HepG2 (cell line): ENCODE data around the gene NEBL. TPM values are rescaled to one million over a fixed set of nuclear protein-coding genes. Genes with fewer than 3 reads are reported as not detected.

Source experiments
- ATAC-seq: fragments of 200-7000 bp; cut with Tn5 transposase; 3 replicates; pipeline ENCODE4 v1.9.1; 2020; ENCODE audit warnings: mild to moderate bottlenecking, moderate library complexity
- BruUV-seq: library from RNA; stranded (reverse); fragments of 400-500 nt; replicated peaks from 2 replicates; lab custom pipeline; 2021; lab: Mats Ljungman, UMichigan
- CTCF ChIA-PET: fragments of 300-600 bp; formaldehyde crosslinking; extraction: SDS; loops from one replicate; lab custom pipeline; 2021; ENCODE audit warnings: low total read pairs, inconsistent platforms, low intra/inter-chr PET ratio; lab: Yijun Ruan, JAX
- POLR2A ChIA-PET: fragments of 350-600 bp; sonication (Branson Sonifier 250); formaldehyde crosslinking; loops from one replicate; lab custom pipeline; 2020; ENCODE audit warnings: antibody characterized with exemption, inconsistent platforms; lab: Yijun Ruan, JAX
- DNase-seq: peaks from one replicate; pipeline ENCODE4 v3.0.0-alpha.2; 2015; ENCODE audit warnings: low spot score
- FAIRE-seq: peaks from 3 replicates; lab custom pipeline; 2011; peaks lifted over from hg19 to GRCh38; lab: Jason Lieb, UNC
- H2AFZ ChIP-seq: one replicate; pipeline ENCODE4 v1.6.1; 2011; ENCODE audit warnings: low read length, inconsistent platforms
- H3K27ac ChIP-seq: fragments of 300-600 bp; 3 replicates; pipeline ENCODE4 v1.8.0; 2011; ENCODE audit warnings: mixed run types, mild to moderate bottlenecking, mixed read lengths, low read length, inconsistent platforms; ENCODE audit not compliant: insufficient read depth; ENCODE audit errors: extremely low read length
- H3K27me3 ChIP-seq, 2 experiments: fragments of 200-600 bp in 1 of 2; 2 replicates in 1 of 2; 3 replicates in 1 of 2; pipeline versions ENCODE4 v1.6.0 to v1.8.0; 2011; ENCODE audit warnings: low read length in 2 of 2, mild to moderate bottlenecking in 2 of 2, moderate library complexity in 2 of 2, inconsistent platforms in 1 of 2; ENCODE audit not compliant: insufficient read depth in 2 of 2, control insufficient read depth in 1 of 2
- H3K36me3 ChIP-seq, 2 experiments: fragments of 200-600 bp in 1 of 2; replicated peaks in 1 of 2; 2 replicates in 1 of 2; 3 replicates in 1 of 2; pipeline versions ENCODE4 v1.5.1 to v1.8.0; 2011; ENCODE audit warnings: low read length in 2 of 2, inconsistent platforms in 1 of 2; ENCODE audit not compliant: insufficient read depth in 2 of 2, control insufficient read depth in 1 of 2
- H3K4me1 ChIP-seq: 2 replicates; pipeline ENCODE4 v1.5.1; 2012; ENCODE audit warnings: low read length, inconsistent platforms; ENCODE audit not compliant: insufficient read depth
- H3K4me2 ChIP-seq: 2 replicates; pipeline ENCODE4 v1.6.0; 2011; ENCODE audit warnings: low read depth, low read length, inconsistent platforms
- H3K4me3 ChIP-seq, 3 experiments: fragments of 200-600 bp in 1 of 3; sonication (generic), shearing (Covaris generic) in 1 of 3; replicated peaks in 1 of 3; 2 replicates each; pipeline ENCODE4 v1.5.1; 2011 to 2016; ENCODE audit warnings: low read length in 3 of 3, inconsistent platforms in 2 of 3, low read depth in 2 of 3, mild to moderate bottlenecking in 2 of 3, control low read depth in 1 of 3, mixed read lengths in 1 of 3; ENCODE audit not compliant: insufficient read depth in 1 of 3
- H3K79me2 ChIP-seq: one replicate; pipeline ENCODE4 v1.6.1; 2011; ENCODE audit warnings: low read length, inconsistent platforms; ENCODE audit not compliant: insufficient read depth
- H3K9ac ChIP-seq: 2 replicates; pipeline ENCODE4 v1.6.0; 2011; ENCODE audit warnings: mild to moderate bottlenecking, low read depth, low read length, inconsistent platforms; ENCODE audit not compliant: insufficient read depth
- H3K9me3 ChIP-seq: 2 replicates; pipeline ENCODE4 v1.5.1; 2012; ENCODE audit warnings: mild to moderate bottlenecking, low read length
- H4K20me1 ChIP-seq: 2 replicates; pipeline ENCODE4 v1.6.0; 2011; ENCODE audit warnings: inconsistent platforms, mild to moderate bottlenecking, low read length, moderate library complexity; ENCODE audit not compliant: insufficient read depth
- KIAA2018 ChIP-seq: sonication (generic); formaldehyde crosslinking; IDR thresholded peaks from 2 replicates; pipeline ENCODE4 v1.5.0; 2020; ENCODE audit warnings: mild to moderate bottlenecking, missing genetic modification reagents, borderline replicate concordance
- SSRP1 ChIP-seq: IDR thresholded peaks from 2 replicates; pipeline ENCODE4 v1.6.1; 2016; ENCODE audit warnings: control low read depth
- SYNCRIP ChIP-seq: fragments of 200-400 bp; formaldehyde crosslinking; IDR thresholded peaks from 2 replicates; pipeline ENCODE4 v1.6.1; 2018; ENCODE audit warnings: mild to moderate bottlenecking, low read depth, low read length; ENCODE audit not compliant: insufficient read depth
- ZNF253 ChIP-seq: sonication (generic); formaldehyde crosslinking; IDR thresholded peaks from 2 replicates; pipeline ENCODE4 v1.8.0; 2022; ENCODE audit warnings: mild to moderate bottlenecking, missing genetic modification reagents, borderline replicate concordance
- WGBS: methylation state at CpG from one replicate; pipeline ENCODE4 v1.1.6; 2017; ENCODE audit warnings: low lambda C conversion rate; 5-methylcytosine and 5-hydroxymethylcytosine counted together
- in situ Hi-C: cut with HindIII; loops from 2 replicates; pipeline ENCODE4 v1.10.0; 2017; ENCODE audit warnings: low pct_unique_long_range_greater_than_20kb; ENCODE audit not compliant: extremely low pct_ligation_motif_present
- intact Hi-C: fragments of 100-400 bp; cut with micrococcal nuclease; formaldehyde crosslinking; loops from one replicate; pipeline ENCODE4 v1.10.0; 2022; ENCODE audit not compliant: unreplicated experiment
- polyA plus RNA-seq, 8 experiments: library from polyadenylated mRNA; depleted of rRNA in 3 of 8; stranded (reverse) in 7 of 8; unstranded in 1 of 8; fragments of >200 nt; fragmentation: Illumina TruSeq in 4 of 8; extraction: Trizol in 4 of 8; gene quantifications; 2 replicates each; pipeline versions ENCODE4 v1.2.1 to v1.2.3, GENCODE V29; 2011 to 2016; ENCODE audit warnings: low read depth in 4 of 8, missing spikeins in 1 of 8, mixed read lengths in 1 of 8; ENCODE audit not compliant: insufficient read depth in 1 of 8
- total RNA-seq, 5 experiments: library from RNA; depleted of rRNA; stranded (reverse); fragments of >200 nt; fragmentation: Illumina TruSeq; extraction: Trizol; gene quantifications; 2 replicates each; pipeline ENCODE4 v1.2.3, GENCODE V29; 2016; ENCODE audit warnings: low read depth in 1 of 5

NEBL gene
- total and polyA plus RNA-seq, 2 of the 13 experiments (the other 11 are each of a cell fraction or from before 2014, with no cell fraction given), result not detected

- TF ChIP-seq KIAA2018 (CRISPR knock-in tag) (no peak), SYNCRIP (no peak), SSRP1 (no peak)
- TF ChIP-seq, all 625 proteins: peak for 0
Observed at GRCh38 chr10:20744821-20745220, 152.3 kb downstream of the NEBL start (continued).

- no peak for DNase-seq
- no peaks in the 10 kb centered on the region for H3K79me2 ChIP-seq
- POLR2A ChIA-PET, result no interaction called here
- peaks cover 5% of the 10 kb centered on the region; the same call in 1 of the 2 replicates for H3K9me3 ChIP-seq
- in situ Hi-C loops (no loop called here), intact Hi-C loops (no loop called here)
- no peaks in the 10 kb centered on the region for H4K20me1 ChIP-seq
- CTCF ChIA-PET, result no interaction called here
- no peak for ATAC-seq
- no peak overlapping the region for H3K27ac ChIP-seq
- no peak overlapping the region for H3K4me3 ChIP-seq
- no peak overlapping the region for H2AFZ ChIP-seq
- no peak overlapping the region for H3K4me2 ChIP-seq
- H3K9ac ChIP-seq, result no peak overlapping the region
- peaks cover 0 to 3% of the 10 kb centered on the region in 2 experiments; a peak in 1 of 5 replicates for H3K27me3 ChIP-seq
- H3K4me1 ChIP-seq, result no peaks in the 10 kb centered on the region
- WGBS, result 11% methylated on average over 5 of the region's 5 CpGs
- no peaks in the 10 kb centered on the region for H3K36me3 ChIP-seq
- no TSS peak for BruUV-seq
- TF ChIP-seq ZNF253 (CRISPR knock-in tag), result no peak
- no peak for FAIRE-seq
Observed at GRCh38 chr10:20743942-20744341, 153.2 kb downstream of the NEBL start.
